Embryonic facial prominence (tissue), 1 donor: ENCODE results near the gene CLPX.
"Not testable (repeated sequence)": the region's sequence is repeated elsewhere in the genome, so short reads cannot be mapped to it uniquely, and the experiment has no call there.

Source experiments
- DNase-seq: peaks from one replicate; pipeline ENCODE4 v3.0.0-alpha.2; 2016; ENCODE audit errors: extremely low spot score

CLPX gene

DNA sequence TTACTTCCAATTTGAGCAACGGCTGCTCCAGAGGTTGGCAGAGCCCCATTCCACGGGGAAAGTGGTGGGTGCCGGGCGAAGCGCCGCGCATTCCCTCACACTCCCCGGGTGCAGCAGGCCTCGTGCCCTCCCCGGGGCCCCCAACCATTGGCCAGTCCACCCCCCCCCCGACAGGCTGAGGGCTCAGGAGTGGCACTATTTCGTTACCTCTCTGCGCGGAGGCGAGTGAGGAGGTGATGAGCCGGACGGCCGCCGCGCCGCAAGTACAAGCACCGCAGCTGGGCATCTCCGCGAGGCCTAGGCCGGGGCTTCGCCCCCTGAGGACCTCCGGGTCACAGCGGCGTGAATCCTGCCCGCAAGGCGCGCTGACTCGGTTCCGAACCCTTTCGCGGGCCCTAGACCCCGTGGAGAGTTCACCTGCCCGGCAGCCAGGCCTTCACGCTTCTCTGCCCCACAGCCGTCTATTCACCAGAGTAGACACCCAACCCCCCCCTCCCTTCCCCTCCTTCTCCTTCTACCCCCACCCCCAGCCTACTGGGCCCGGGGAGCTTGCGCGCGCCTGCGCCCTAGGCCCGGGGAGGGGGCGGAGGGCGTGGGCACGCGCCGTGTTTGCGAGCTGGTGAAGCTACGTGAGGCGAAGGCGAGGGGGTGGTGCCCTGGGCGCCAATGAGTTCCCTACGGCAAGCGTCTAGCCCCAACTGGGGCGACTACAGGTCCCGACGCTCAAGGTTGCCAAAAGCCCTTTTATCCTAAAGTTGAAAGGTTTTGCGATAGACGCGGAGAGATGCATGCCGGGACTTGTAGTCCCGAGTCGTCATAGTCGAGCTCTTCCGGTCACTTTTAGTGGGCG is at the start of gene CLPX:
Gene CLPX, minus strand, starts transcription at position 475 of the 850 bp plus-strand sequence. Its CDS starts 189 bp downstream, at position 286.
- DNase-seq, result peak; percentile 81

DNA sequence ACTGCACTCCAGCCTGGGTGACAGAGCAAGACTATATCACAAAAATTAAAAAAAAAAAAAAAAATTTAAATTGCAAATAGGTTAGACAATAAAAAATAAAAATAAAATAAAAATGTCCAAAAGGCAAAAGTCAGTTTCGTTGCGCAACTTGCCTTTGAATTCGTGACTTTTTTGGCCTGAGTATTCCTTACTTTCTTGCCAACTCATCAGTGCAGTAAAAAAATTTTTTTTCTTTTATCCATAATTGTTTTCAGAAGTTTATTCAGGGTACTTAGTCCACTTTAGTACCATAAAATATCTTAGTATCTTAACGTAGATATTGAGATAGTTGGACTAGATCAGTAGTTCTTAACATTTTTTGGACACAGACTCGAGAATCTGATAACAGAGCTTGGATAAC is 48.6 kb upstream of the CLPX start:
- DNase-seq, result no peak

DNA sequence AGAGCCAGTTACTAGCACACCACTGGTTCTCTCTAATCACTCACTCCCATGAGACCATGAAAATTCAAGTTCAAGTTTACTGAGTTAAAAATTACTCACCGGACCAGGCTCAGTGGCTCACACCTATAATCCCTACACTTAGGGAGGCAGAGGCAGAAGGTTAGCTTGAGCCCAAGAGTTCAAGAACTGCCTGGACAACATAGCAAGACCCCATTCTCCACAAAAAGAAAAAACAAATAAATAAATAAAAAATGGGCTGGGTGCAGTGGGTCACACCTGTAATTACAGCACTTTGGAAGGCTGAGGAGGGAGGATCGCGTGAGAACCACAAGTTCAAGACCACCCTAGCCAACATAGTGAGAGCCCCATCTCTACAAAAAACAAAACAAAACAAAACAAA is 47.4 kb upstream of the CLPX start:
- no peak for DNase-seq

DNA sequence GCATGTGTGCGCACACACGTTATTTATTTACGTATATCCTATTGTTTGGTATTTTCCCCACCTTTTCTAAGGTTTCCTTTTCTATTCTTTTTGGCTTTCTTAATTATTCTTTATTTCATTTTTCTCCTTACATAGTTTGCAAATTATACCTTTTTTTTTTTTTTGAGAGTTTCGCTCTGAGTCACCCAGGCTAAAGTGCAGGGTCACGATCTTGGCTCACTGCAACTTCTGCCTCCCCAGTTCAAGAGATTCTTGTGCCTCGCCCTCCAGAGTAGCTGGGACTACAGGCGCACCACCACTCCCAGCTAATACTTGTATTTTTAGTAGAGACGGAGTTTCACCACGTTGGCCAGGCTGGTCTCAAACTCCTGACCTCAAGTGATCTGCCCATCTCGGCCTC is 46.2 kb upstream of the CLPX start:
- no peak for DNase-seq

DNA sequence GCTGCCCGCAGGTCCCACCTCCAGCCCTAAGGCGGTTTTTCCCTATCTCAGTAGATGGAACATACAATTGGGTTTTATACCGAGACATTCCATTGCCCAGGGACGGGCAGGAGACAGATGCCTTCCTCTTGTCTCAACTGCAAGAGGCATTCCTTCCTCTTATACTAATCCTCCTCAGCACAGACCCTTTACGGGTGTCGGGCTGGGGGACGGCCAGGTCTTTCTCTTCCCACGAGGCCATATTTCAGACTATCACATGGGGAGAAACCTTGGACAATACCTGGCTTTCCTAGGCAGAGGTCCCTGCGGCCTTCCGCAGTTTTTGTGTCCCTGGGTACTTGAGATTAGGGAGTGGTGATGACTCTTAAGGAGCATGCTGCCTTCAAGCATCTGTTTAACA is 41.8 kb upstream of the CLPX start:
- not testable (repeated sequence) for DNase-seq

DNA sequence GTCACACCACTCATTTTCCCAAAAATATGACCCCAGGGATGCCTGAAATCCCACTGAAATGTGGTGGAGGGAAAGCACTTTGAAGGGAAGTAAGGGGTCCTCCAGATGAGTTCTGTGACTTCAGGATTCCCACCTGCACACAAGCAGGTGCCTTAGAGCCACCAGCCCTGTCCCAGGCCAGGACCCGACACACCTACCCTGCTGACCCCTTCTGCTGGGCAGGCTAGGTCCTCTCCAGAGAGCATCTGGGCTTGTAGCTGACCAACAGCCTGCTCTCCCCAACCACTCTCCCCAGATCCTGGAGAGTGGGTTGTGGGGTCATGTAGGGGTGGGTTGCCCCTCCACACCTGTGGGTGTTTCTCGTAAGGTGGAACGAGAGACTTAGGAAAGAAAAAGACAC is 41.1 kb upstream of the CLPX start:
- DNase-seq, result no peak

DNA sequence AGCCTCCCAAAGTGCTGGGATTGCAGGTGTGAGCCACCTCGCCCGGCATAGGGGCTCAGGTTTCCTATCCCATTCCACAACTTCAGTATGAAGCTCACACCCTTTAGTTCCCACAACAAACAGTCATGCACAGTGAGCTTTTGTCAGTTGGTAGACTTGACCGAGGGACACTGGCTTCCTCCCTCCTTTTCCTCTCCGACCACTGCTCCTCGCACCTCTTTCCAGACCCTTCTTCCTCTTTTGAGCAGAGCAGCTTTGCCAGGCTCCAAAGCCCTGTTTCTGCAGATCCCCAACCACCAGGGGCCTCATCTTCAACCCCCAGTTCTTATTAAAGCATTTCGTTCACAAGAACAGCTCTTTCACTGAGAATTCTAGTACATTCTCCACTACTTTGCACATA is 38.9 kb upstream of the CLPX start:
- DNase-seq, result no peak

DNA sequence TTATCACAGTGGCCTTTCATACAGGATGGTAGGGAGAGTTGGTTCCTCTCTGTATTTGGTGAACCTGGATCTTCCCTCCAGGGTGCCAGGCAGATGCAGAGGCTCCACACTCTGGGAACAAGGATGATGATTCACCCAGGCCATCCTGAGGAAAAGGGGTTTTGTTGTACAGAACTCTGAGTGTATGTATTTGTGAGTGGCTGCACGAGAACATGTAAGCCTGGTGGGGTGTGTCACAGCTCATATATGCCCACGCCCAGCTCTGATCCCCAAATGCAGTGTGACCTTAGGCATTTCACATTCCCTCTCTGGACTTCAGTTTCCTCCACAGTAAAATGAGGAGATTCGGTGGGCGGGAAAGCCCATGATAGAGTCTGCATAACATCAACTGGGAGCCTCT is 37.7 kb upstream of the CLPX start:
- DNase-seq, result no peak

DNA sequence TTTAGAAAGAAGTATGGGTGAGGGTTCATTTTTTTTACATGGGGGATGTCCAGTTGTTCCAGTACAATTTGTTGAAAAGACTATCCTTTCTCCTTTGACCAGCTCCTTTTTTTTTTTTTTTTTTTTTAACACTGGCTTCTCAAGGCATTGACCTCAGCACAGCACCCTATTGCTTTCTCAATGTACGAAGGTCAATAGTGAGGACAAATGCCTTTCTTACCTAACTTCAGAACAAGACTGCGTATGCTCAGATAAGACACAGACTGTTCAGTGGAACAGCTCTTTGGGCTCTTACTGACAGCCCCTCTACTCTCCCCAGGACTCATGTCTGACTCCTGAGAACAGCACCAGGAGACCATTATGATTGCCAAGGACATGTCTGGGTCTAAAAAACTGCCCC is 36.6 kb upstream of the CLPX start:
- no peak for DNase-seq

DNA sequence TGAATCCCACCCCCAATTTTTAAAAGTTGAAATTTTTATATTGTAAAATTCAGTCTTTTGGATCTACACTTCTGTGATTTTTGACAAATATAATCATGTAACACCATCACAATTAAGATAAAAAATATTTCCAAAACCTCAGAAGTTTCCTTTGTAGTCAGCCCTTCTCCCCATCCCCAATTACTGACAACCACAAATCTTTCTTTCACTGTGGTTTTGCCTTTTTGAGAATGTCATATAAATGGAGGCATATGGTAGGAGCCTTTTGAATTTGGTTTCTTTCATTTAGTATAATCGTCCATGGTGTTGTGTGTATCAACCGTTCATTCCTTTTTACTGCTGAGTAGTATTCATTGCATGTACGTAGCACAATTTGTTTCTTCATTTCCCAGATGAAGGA is 34.0 kb upstream of the CLPX start:
- DNase-seq, result no peak

DNA sequence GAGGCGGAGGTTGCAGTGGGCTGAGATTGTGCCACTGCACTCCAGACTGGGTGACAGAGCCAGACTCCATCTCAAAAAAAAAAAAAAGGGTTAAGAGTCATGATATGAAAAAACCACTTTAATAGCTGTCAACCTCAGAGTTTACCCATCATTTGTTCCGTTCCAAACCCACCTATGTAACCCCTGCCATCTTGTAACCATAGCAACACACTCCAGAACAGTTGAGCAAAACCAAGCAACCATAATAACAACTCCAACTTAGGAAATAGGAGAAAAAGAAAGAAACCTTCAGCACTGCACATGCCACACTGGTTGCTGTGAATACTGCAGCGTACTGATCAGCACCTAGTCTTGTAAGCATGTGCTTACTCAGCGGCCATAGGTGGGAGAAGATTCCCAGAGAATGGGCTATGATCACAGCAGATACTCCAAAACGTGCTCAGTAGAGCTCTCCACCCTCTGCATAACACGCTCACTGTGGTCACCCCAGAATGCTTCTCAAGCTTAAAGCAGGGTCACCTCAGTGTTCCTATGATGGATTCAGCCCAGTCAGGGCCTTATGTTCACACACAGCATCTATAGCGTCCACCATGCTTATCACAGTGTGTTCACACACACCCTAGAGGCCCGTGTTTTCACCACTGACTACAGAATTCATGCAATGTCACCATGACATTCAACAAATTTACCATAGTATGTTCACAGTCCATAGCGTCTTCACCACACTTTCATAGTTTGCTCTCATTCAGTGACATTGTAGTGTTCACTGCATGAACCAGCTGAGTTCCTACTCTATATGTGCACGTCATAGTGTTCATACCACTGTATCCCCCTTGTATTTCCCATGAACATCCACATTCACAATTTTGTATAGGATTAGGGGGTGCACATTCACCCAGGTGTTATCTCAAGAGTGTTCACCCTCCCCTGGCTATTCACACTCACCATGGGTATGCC is 32.7 kb upstream of the CLPX start:
- DNase-seq, result no peak

DNA sequence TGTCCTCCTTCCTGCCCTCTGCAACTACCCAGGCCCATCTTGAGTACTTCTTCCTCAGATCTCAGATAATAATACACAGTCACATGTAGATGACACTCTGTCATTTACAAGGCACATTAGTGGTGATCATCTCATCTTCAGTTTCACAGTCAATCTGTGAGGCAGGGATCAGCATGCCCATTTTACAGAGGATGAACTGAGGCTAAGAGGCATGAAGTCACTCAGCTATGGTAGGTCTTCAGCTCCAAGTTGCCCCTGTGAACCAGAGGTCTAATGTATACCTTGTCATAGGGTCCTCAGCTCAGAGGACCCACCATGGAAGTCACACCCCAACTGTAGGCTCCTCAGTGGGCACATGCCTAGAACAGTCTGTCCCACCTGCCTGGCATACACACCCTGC is 30.4 kb upstream of the CLPX start:
- DNase-seq, result no peak

DNA sequence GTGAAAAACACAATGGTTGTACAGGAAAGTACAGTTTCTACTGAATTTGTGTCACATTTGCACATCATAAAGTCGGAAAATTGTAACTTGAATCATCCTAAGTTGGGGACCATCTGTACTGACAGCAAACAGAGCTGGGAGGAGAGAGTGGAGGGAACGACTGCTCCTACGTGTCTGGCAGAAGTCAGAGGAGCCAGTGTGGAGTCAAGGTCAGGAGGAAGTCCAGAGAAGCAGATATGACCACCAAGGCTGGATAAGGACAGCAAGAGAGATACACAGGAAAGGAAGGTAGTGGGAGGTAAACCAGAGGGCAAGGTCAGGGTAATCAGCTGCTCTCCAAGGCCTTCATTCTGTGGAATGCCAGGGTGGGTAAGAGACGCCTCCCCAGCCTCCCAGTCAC is 28.9 kb upstream of the CLPX start:
- DNase-seq, result no peak

DNA sequence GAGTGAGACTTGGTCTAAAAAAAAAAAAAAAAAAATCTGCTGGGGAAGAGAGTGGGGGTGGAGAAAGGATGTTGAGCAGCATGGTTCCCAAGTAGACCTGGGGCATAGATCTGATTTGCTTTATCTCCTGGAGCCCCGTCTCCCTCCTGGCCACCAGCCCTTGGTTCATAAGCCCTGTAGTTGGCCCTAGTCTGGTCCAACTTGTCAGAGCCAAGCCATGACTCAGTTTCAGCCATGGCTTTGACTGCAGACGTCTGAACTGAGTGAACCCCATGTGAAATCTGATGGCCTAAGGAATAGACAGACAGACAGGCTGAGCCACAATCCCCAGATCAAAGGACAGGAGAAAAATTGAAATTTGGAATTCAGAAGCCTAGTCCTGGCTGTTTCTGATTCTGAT is 28.1 kb upstream of the CLPX start:
- no peak for DNase-seq

DNA sequence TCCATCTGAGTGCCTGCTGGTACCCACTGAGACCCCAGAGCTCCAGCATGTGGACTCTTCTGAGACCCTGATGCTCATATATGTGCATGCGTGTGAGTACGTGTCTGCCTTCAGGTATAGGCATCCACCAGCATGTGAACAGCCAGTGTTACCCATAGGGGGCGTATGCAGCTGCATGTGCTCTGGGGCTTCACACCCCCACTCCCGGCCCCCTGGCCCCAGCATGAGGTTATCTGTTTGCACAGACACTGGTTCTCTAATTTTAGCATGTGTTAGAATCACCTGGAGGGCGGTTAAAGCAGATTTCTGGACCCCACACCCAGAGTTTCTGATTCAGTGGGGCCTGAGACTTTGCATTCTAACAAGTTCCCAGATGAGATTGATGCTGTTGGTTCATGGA is 27.0 kb upstream of the CLPX start:
- DNase-seq, result no peak

DNA sequence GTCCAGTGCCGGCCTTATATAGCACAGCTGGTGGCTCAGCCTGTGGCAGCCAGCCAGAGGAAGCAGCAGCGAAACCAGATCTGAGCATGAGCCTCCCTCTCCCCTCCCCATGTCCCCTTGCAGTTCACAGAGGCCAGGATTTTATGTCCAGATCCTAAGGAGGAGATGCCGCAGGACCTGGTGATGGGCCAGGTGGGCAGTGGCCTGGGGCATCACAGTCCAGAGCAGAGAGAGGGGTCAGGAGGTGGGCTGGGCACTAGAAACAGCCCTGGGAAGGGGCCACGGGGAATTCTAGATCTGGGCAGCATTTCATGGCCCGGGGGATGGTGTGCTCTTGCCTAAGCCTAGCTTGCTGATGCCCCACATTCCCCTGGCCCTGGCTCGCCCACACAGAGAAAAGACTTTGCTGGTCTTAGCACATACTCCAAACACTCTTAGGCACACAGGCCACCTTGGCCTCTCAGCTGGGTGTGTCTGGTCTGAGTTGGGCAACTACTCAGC is 26.4 kb upstream of the CLPX start:
- no peak for DNase-seq

DNA sequence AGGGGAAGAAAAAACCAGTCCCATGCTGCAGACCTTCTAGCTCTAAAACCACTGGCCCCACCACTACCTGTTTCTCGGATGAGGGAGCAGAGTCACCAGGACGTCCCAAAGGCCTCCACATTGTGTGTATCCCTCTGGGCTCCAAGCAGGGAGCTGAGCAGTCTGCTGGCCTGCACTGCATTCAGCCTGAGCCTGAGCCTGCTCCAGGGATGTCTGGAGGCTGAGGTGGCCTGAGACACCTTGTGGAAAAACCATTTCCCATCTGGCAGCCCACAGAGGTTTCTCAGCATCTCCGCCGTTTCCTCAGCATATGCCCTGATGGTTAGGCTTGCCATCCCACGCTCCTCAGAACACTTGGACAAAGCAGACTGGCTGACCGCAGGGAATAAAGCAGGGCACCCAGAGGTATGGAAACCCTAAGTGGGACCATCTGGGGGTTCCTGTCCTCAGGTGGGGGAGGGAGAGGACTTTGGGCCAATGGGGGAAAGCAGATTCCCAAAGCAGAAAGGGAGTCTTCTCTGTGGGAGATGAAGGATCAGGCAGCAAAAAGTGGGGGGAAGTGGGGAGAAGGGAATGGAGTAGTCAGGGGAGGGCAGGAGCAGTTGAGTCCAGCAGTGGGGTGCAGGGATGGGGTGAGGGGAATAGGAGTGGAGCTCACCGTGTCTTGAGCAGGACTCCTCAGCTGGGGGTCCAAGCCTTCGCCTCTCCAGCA is 25.8 kb upstream of the CLPX start, which contains the start of gene CILP:
Gene CILP, minus strand, starts transcription at position 704 of the 712 bp plus-strand sequence. CDS start 1,718 bp downstream, outside the sequence.
- DNase-seq, result no peak

DNA sequence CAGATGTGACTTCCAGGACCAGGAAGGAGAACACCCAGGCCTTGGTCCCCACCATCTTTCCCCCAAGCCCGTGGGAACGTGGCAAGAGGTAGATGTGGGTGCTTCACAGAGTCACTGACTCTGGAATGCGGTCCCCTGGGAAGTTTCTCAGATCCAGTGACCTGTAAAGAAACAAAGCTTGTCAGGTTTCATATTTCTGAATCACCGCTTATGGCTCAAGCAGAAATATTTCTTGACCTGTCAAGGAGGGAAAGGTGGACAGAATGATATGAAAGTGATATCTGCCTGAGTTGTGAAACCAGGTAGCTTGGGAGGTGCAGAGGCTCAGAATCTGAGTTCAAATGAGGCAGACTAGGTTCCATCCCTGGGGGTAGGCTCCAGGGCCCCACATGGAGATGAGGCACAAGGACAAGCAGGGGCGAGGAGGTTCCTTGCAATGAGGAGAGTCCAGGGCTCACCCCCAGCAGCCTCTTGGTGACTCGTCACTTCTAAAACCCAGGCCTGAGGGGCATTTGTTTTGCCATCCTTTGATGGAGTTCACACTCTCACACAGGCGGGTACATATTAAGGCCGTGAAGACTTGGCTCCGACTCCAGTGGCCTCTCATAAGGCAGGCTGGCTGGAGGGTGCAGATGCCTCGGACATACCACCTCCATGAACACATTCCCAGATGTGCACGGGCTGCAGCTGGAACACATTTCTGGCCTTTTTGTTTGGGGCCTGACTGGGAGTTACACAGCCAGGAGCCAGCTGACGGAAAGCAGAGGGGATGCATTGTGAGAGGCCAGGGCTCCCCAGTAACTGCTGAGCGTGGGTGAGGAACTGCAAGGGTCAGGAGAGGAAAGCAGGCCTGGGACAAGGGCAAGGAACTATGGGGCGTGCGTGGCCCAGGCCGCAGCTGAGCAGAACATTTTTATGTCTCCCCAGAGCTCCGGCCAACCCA is 24.8 kb upstream of the CLPX start:
- DNase-seq, result no peak

DNA sequence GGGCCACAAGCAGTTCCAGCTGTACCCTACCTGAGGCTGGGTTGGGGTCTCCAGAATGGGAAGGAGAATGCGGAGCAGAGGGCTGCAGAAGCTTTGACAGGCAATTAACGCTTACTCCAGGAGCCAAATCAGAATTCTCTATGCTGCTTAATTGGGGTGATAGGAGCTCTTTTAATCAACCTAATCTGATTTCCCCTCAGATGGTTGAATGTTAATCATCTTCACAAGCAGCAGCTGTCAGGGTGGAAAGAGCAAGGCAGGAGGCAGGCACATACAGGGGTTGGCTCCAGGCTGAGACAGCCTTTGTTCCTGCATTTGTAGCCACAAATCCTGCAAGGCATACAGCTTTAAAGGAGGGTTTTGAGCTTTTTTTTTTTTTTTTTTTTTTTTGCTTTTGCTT is 23.5 kb upstream of the CLPX start:
- DNase-seq, result no peak

DNA sequence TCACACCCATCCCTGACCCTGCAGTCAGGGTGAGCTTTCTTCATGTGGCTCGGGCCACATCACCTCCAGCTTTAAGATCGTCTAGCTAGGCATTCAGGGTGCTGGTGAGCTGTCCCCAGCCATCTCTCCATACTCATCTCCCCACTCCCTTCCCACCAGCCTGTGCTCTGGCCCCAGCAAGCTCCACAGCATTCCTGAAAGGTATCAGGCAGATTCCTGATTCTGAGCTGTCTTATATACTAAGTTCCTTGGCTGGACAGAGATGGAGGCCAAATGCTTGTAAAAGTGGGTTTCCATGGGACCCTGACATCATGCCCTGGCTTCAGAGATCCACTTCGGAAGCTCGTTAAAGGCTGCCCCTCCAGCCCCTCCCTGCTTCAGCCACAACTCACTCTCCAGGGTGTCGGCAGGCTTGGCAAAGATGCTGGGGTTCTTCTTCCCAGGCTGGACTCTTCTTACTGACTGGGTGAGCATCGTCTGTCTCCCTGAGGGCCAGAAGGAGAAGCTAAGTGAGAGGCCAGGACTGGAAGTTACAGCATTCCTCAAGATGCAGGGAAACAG is 22.2 kb upstream of the CLPX start:
- DNase-seq, result no peak
